Measurements from ENCODE around the gene C15orf61.

The C15orf61 gene

DNA sequence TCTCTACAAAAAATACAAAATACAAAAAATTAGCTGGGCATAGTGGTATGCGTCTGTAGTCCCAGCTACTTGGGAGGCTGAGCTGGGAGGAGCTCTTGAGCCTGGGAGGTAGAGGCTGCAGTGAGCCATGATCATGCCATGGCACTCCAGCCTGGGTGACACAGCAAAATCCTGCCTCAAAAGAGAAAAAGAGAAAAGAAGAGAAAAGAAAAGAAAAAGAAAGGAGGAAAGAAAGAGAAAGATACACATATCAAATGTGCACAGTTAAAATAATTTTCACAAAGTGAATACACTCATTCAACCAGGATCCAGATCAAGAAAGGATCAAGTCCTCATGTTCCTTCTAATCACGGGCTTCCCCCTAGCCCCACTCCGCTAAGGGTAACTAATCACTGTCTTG lies 5.8 kb upstream of the C15orf61 start:
- TF ChIP-seq ZFX (IDR thresholded peaks at IDR 0.05; ENCODE audit: borderline replicate concordance) = no peak
- TF ChIP-seq, protein P1, sequence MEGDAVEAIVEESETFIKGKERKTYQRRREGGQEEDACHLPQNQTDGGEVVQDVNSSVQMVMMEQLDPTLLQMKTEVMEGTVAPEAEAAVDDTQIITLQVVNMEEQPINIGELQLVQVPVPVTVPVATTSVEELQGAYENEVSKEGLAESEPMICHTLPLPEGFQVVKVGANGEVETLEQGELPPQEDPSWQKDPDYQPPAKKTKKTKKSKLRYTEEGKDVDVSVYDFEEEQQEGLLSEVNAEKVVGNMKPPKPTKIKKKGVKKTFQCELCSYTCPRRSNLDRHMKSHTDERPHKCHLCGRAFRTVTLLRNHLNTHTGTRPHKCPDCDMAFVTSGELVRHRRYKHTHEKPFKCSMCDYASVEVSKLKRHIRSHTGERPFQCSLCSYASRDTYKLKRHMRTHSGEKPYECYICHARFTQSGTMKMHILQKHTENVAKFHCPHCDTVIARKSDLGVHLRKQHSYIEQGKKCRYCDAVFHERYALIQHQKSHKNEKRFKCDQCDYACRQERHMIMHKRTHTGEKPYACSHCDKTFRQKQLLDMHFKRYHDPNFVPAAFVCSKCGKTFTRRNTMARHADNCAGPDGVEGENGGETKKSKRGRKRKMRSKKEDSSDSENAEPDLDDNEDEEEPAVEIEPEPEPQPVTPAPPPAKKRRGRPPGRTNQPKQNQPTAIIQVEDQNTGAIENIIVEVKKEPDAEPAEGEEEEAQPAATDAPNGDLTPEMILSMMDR (IDR thresholded peaks at IDR 0.05) = no peak
- no peak overlapping the region for H3K27ac ChIP-seq

DNA sequence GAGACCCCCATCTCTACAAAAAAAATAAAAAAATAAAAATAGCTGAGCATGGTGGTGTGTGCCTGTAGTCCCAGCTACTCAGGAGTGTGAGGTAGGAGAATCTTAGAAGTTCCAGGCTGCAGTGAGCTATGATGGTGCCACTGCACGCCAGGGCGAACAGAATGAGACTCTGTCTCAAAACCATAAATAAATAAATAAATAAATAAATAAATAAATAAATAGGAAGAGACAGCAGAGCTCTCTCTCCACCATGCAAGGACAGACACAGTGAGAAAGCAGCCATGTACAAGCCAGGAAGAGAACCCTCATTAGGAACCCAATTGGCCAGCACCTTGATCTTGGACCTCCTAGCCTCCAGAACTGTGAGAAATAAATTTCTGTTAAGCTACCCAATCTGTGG lies 5.4 kb upstream of the C15orf61 start:
- TF ChIP-seq, protein P1 (IDR thresholded peaks at IDR 0.05) = no peak
- TF ChIP-seq ZFX (IDR thresholded peaks at IDR 0.05; ENCODE audit: borderline replicate concordance) = no peak
- H3K27ac ChIP-seq = no peak overlapping the region

DNA sequence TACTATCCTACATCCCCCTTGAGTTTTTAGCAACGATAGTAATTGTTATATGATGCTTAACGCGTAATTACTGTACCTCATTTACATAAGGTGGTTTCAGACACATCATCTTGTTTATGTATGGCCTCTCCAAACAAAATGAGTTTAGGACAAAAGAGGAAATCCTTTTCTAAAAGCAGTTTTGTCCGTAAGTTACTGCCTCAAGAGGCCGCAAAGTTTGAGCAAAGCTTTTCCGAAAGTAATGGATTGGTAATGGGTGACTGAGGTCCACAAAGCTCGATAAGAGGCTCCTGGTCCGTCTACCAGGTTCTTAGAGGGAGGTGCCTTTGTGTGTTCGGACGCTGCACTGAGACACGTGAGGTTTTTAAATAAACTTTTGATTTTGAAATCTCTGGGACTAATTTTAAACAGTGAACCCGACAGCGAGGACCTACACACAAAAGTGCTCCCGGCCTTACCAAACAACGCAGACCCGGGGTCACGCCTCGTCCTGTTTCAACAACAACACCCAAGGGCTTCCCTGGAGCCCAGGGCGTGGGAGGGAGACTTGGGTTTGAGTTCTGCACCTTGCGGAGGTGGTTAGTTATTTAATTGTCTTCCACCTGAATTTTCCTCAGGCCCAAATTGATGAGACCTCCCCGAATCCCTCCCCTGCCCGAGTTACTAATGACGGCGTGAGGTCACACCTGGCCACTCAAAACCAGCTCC lies 456 bp upstream of the C15orf61 start:
- peak overlapping the region; percentile 84 for H3K27ac ChIP-seq
- TF ChIP-seq, protein P1 (IDR thresholded peaks at IDR 0.05) = no peak
- TF ChIP-seq ZFX (IDR thresholded peaks at IDR 0.05; ENCODE audit: borderline replicate concordance) = no peak

DNA sequence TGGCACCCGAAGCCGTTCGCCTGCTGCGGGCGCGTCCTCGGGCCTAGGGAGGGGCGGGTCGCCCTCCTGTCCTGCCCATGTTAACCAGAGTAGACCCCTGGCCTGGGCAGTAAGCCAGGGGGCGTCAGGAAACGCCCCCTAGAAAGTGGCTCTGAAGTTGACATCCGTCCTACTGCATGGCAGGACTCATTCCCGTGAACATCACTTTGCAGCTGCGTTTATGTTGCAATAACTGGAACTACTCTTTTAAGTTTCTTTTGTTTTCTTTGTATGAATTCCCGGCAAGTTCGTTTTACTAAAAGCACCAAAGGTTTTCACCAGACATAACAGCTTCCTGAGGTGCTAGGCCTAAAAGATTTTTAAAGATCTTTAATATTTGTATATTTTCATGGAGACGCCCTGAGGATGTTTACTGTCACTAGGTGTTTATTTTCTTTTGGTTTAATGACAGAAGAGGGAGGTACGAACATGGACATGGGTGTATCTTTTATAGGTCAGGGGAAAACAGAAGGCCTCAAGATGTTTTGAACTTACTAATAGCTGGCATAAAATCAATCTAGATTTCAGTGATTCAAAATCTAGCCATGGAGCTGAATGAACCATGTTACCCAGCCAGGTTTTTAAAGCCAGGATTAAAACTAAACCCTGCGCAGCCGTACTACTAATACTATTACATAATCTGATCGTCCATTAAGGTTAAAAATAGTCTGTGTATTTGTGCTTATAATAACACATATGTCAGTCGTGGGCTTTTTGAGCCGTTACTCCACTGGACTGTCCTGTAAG lies 1.0 kb downstream of the C15orf61 start:
- TF ChIP-seq, protein P1 (IDR thresholded peaks at IDR 0.05) = no peak
- no peak for TF ChIP-seq ZFX (IDR thresholded peaks at IDR 0.05; ENCODE audit: borderline replicate concordance)
- peak overlapping the region; percentile 84 for H3K27ac ChIP-seq

DNA sequence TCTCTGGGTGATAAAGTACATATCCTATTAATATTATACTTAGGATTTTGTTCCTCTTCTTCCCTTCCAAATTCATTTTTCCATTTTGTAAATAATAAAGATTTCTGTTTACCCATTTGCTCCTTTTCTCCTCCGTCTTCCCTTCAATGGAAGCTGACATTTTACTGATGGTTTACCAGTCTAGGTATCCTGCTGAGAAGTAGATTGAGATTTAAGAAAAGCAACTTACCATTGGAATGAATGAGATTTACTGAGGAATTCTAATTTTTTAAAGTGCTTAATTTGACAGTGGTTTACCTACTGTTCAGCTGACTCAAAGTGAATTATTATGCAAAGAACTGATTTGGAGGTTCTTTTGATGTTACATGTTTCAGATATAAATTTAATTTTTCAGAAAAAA lies 2.4 kb downstream of the C15orf61 start:
- TF ChIP-seq, protein P1 (IDR thresholded peaks at IDR 0.05) = no peak
- no peak for TF ChIP-seq ZFX (IDR thresholded peaks at IDR 0.05; ENCODE audit: borderline replicate concordance)
- H3K27ac ChIP-seq = no peak overlapping the region

DNA sequence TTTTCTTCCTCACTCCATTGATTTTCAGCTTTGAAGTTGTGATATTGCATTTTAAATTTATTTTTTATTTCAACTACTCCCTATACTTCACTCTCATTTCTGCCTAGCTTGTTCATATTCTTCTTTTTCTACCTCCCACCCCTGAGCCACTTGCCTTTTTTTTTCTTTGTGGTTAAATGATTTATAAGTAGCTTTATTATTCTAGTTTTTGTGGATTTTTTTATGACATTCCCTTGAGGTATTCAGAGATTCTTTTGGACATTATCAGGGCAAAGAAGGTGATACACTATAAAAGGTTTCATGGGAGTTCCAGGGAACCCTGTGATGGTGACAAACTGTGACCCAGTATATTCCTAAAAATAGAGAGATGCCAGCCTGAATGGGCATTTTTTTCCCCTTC lies 3.3 kb downstream of the C15orf61 start:
- H3K27ac ChIP-seq = no peak overlapping the region
- no peak for TF ChIP-seq ZFX (IDR thresholded peaks at IDR 0.05; ENCODE audit: borderline replicate concordance)
- TF ChIP-seq, protein P1 (IDR thresholded peaks at IDR 0.05) = no peak

DNA sequence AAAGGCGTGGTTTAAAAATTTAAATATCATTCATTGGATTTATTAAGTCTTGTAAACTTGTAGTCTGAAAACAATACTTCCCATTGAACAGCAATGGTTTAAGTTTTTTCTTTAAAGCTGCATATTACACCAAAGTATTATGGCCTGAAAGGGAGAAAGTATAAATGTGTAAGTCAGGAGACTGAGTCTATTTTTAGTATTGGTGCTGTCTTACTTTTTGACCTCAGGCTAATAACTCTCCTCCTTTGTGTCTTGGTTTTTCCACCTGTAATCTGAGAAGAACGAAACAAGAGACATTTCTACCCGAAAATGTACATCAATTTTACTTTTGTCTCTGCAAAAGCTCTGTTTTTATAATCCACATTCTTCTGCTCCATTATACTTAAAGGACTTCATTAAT lies 7.6 kb downstream of the C15orf61 start:
- TF ChIP-seq, protein P1 (IDR thresholded peaks at IDR 0.05) = no peak
- TF ChIP-seq ZFX (IDR thresholded peaks at IDR 0.05; ENCODE audit: borderline replicate concordance) = no peak
- no peak overlapping the region for H3K27ac ChIP-seq
